Measurements from ENCODE around the gene HIRIP3.

DNA sequence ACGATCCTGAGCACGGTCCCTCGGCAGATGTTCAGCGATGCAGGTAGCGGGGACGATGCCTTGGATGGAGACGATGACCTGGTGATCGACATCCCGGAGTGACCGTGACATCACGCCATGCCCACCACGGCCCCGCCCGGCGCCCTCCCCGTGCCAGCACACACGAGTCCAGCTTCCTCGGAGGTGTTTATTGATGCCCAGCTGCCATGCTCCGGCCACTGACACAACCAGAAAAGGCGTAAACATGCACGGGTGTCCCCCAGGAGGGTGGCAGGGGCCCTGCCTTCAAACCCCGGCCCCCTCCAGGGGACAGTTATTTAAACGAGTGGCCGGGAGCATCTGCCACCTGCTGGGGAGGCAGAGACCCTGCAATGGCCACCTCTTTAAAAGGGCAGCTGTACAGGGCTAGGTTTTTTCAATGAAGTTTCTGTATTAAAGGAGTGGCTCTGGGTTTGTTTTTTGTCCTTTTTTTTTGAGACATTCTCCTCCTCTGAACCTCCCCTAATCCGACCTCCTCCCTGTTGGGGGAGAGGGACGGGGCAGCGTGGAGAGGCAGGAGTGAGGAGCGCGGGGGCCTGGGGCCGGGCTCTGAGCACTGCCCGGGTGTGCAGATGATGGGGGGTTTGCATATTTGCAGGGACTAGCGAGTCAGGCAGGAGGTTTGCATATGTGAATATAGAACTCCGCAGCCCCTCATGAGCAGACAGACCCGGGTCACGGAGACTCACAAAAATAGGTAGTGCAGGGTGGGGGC lies 10.1 kb upstream of the HIRIP3 start:
- TF ChIP-seq EZH2phosphoT487 (IDR thresholded peaks at IDR 0.05; ENCODE audit: borderline replicate concordance, low read depth) = no peak
- TF ChIP-seq EP300 (IDR thresholded peaks at IDR 0.05; ENCODE audit: borderline replicate concordance in 1 of 2, low read depth in 1 of 2, low read length in 1 of 2) = no peak
- TF ChIP-seq JUND (IDR thresholded peaks at IDR 0.05) = no peak
- TF ChIP-seq, protein P1, sequence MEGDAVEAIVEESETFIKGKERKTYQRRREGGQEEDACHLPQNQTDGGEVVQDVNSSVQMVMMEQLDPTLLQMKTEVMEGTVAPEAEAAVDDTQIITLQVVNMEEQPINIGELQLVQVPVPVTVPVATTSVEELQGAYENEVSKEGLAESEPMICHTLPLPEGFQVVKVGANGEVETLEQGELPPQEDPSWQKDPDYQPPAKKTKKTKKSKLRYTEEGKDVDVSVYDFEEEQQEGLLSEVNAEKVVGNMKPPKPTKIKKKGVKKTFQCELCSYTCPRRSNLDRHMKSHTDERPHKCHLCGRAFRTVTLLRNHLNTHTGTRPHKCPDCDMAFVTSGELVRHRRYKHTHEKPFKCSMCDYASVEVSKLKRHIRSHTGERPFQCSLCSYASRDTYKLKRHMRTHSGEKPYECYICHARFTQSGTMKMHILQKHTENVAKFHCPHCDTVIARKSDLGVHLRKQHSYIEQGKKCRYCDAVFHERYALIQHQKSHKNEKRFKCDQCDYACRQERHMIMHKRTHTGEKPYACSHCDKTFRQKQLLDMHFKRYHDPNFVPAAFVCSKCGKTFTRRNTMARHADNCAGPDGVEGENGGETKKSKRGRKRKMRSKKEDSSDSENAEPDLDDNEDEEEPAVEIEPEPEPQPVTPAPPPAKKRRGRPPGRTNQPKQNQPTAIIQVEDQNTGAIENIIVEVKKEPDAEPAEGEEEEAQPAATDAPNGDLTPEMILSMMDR (IDR thresholded peaks at IDR 0.05) = peak; percentile 86
- TF ChIP-seq, protein P2, sequence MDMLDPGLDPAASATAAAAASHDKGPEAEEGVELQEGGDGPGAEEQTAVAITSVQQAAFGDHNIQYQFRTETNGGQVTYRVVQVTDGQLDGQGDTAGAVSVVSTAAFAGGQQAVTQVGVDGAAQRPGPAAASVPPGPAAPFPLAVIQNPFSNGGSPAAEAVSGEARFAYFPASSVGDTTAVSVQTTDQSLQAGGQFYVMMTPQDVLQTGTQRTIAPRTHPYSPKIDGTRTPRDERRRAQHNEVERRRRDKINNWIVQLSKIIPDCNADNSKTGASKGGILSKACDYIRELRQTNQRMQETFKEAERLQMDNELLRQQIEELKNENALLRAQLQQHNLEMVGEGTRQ (IDR thresholded peaks at IDR 0.05; ENCODE audit: borderline replicate concordance, low read depth, low read length) = no peak
- TF ChIP-seq MAX (IDR thresholded peaks at IDR 0.05; ENCODE audit: low read depth) = no peak
- TF ChIP-seq YY1 (IDR thresholded peaks at IDR 0.05; ENCODE audit: low read depth) = peak; percentile 38; the same call in 1 of the 2 replicates
- TF ChIP-seq RAD21 (IDR thresholded peaks at IDR 0.05; ENCODE audit: low read length) = peak; percentile 59
